Skin epidermis (tissue), 12 donors: Measurements from ENCODE around the gene CR1L.
"Not testable (repeated sequence)": the region's sequence is repeated elsewhere in the genome, so short reads cannot be mapped to it uniquely, and the experiment has no call there.

Experiments
- H3K27ac ChIP-seq, 21 experiments: fragments of 200-600 bp; sonication (generic) in 11 of 21; one replicate each; pipeline ENCODE4 v1.5.0; 2020; ENCODE audit warnings: mild to moderate bottlenecking in 3 of 21, inconsistent platforms in 2 of 21, moderate library complexity in 2 of 21
- H3K4me3 ChIP-seq, 7 experiments: fragments of 200-600 bp; sonication (generic) in 2 of 7; one replicate each; pipeline ENCODE4 v1.5.0; 2020; ENCODE audit warnings: inconsistent platforms in 2 of 7, mild to moderate bottlenecking in 2 of 7, moderate library complexity in 1 of 7

CR1L gene

DNA sequence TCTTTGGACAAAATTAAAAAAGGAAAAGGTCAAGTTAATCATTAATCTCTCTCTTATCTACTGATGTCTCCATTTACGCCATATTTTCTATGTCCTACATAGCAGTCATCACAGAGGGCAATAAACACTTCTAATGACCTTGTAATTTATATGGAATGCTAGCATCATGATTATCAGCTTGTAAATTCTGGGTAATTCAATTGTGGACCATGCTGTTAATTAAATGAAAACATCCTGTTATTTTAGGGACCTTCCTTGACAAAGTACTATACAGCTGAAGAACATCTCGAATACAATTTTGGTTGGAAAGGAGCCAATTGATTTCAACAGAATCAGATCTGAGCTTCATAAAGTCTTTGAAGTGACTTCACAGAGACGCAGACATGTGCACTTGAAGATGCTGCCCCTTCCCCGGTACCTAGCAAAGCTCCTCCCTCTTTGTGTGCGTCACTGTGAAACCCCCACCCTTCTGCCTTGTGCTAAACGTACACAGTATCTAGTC lies 93.3 kb downstream of the CR1L start:
- not testable (repeated sequence) for H3K4me3 ChIP-seq, H3K27ac ChIP-seq

DNA sequence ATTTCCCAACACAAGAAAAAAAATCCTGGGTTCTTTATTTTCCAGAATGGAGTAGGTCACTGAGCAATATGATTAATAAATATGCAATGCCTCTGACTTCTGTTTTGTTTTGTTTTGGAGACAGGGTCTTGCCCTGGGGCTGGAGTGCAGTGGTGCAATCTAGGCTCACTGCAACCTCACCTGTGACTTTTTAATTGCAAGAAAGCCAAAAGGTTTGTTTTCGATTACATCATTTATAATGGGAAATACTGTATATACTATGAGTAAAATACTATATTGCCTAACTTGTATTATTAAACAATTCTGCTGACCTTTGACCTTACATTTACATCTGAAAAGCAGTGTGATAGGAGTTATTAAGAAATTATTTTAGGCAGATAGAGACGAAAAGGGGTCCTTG lies 95.3 kb downstream of the CR1L start:
- no peak overlapping the region for H3K27ac ChIP-seq
- no peak overlapping the region for H3K4me3 ChIP-seq

DNA sequence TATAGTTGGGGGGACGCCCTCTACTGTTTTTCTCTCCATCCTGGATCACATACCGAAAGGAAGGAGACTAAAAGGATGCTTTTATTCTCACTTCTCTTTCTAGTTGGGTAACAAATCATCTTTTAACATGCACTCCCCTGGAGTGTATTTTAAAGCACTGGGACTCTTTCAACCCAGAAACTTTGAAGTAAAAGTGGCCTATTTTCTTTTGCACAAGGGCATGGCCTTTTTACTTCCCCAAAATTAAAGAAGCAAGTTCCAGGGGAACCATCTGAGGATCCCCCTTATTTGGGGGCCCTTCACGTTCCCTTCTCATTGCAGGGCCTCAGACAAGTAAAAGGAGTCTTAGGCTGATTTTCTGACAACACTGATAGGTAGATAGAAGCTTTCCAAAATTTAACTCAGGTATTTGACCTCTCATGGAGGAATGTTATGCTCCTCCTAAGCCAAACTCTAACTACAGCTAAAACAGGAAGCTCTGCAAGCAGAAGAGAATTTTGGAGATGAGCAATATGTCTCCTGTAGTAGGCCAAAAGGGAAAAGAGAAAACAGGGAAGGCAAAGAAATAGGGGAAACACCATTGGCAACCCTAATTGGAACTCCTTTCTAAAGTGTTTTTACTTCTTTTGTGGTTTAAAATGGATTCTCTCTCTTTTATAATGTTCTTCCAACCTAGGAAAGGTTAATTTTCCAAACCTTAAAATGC lies 98.1 kb downstream of the CR1L start:
- Histone ChIP-seq H3K27ac (no peak overlapping the region), H3K4me3 (no peak overlapping the region)

DNA sequence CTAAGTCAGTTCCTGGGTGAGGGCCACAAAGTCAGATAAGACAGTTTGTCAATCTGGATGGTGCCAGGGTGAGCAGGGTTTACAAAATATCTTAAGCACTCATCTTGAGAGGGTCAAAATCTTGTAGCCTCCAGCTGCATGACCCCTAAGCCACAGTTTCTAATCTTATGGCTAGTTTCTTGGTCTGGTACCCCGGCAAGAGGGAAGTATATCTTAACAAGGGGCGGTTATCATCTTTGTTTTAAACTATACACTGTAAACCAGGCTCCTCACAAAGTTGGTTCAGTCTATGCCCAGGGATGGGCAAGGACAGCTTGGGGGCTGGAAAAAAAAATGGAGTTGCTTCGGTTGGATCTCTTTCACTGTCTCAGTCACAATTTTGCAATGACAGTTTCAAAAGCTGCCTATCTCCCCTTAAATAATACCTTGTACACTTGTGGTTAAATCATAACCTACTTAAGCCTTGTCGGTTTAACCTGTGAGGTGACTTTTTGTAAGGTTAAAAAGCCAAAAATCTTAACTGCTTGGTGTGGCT lies 99.1 kb downstream of the CR1L start:
- Histone ChIP-seq H3K4me3 (no peak overlapping the region), H3K27ac (no peak overlapping the region)

DNA sequence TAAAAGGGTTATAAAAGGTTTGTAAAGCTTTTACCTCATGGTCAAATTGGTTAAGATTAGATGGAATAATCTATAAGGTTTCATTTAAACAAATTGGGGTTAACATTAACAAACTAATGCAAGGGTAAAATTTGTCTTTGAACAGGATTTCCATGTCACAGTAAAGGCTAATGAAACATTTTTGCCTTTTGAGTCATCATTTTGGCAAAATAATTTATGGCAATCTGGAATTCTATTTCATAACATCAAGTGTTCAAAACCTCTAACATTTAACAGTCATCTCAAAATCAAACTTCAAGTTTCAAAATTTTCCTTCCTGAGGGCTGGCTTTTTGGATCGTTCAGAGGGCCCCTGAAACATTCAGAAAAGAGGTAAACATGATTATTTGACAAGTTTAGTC lies 100.4 kb downstream of the CR1L start:
- Histone ChIP-seq H3K4me3 (no peak overlapping the region), H3K27ac (no peak overlapping the region)

DNA sequence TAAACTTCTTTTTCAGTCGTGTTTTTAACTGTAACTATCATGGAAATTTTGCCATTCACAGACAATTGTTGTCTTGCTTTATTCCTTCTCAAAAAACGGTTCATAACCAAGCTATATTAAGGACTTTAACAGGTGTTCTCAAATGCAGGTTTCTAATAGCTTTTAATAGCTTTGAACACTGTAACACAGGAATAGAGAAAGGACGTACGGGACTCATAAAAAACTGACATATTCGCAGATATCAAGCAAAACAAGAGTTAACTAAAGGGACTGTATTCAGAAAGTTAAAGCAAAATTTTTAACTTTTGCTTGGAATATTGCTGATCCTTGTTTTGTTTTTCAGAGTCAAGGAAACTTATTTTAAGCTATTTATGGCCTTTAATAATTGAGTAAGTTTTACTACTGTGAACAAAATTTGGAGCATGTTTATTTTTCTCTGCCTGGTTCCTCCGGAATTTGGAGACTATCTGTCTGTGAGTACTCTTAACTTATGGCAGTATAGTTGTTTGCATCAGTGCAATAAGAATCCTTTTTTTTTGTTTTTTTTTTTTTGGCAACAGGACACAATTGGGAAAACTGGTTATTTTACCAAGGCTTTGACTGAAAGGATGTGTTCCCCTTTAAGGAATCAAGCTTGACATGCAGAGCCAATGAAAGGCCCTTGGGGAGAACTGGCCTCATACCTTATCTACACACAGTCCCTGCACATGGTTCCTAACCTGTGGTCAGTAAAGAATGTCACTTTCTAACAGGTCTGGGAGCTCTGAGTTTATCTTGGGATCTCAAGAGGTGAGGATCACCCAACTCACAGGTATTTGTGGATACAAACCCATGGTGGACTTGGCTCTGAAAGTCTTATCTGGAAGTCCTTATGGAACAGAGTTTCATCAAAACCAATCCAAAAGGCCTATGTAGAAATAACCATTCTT lies 101.2 kb downstream of the CR1L start:
- H3K27ac ChIP-seq = no peak overlapping the region

DNA sequence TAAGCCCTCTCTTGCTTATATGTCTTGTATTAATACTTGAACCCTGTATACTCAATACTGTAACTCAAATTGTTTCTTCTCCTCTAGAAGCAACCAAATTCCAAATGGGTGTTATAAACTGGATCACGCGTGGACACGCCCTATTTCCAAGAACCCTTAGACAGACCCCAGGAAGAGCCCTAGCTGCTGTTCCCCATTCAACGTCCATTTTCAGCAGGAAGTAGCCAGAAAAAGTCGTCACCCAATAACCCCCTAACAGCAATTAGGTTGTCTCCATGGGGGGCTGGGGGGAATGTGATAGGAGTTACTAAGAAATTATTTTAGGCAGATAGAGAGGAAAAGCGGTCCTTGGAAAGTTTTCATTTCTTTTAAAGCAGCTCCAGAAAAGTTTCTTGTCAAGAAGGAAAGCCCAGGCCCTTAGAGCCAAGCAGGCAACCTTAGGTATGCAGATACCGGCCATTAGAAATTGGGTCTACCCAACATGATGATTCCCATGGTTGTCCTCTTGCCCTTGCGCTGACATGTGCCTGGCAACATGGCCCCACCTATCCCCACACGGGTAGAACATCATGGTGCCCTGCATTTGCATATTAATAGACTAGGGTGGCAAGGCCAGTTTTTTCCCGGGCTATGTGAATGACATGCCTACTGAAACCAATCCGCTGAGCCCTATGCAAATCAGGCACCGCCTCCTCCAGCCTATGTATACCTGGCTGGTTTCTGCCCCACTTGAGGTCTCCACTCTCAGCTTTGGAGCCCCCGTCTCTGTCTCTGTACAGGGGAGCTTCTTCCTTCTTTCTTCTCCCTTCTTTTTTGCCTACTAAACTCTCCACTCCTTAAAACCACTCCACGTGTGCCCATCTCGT lies 102.9 kb downstream of the CR1L start:
- no peak overlapping the region for H3K4me3 ChIP-seq
- H3K27ac ChIP-seq = no peak overlapping the region

More for the DNA sequence above, 101.2 kb downstream of the CR1L start:
- H3K4me3 ChIP-seq = no peak overlapping the region

DNA sequence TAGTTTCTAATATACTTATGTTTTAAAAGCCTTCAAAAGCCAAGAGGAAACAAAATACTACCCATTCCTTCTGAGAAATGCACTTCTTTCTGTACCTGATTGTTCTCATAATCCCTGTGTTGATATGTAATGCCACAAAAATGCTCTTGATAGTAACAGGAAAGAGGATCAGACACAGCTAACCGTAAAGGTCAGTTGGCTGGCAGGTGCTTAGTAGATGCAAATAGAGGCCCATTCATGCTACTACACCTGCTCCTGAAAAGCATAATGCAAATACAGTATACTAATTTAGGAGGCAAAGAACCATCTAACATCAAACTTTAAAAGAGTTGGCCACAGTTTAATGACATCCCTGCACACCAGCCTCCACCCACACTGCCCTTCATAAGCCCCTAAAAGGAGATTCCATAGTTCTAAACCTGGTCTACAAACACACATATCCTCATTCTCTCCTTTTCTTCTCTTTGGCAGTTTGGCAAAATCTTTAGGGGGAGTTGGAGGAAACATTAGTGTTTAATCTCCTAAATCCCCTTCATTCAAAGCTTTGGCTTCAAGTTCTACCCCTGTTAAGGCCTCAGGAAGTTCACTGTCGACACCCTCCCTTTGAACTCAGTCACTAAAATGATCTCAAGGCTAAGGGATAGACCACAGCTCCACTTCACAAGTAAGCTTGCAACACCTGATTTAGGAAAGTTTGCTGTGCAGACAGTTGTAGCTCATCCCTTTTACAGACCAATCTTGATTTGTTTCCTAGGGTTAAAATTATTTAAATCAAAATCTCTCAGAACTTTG lies 104.0 kb downstream of the CR1L start:
- Histone ChIP-seq H3K4me3 (no peak overlapping the region), H3K27ac (no peak overlapping the region)

DNA sequence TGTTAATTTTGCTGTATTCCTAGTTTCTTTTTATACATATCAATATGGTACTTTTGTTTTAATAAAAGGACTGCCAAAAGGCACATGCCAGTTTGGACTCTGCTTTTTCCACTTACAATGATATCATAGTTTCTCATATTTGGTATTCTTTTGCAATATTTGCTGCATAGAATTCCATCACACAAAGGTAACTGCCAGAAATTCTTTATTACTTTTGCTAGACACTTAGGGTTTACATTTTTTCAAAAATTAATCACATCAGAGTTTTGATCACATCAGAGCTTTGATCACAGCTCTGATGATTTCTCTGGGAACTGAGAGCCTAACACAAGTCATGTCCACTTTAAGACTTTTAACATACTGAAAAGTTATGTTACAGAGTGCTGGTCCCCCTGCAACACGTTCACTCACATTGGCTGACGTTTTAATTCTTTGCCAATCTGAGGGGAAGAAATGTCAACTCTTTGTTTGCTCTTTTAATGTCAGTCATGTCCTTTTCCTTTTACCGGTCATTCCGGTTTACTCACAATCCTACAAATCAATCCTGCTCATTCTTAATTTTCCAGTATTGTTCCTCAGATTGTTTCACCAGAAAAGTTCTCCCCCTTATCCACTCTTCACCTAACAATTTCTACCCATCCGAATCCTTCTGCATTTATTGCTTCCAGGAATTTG lies 105.8 kb downstream of the CR1L start:
- peak overlapping the region in 5 of 7 experiments; percentile 72 to 91 (median 88) for H3K4me3 ChIP-seq

DNA sequence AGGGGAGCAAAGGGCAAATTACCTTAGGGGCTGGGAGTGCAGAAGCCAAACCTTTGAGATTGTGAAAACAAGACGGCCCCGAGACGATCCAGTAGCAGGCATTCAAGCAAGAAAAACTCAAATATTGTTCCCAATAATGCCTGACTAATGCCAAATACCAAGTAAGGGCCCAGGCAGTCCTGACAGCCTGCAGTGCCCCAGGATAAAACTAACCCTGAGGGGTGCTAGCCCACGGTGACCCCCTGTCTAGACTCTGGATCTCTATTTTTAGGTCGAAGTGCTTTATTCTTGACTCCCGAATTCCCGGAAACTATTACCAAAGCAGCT lies 106.5 kb downstream of the CR1L start:
- peak overlapping the region; percentile 52 to 91 (median 88) for H3K4me3 ChIP-seq
- peak overlapping the region in 20 of 21 experiments; percentile 49 to 92 (median 88) for H3K27ac ChIP-seq

More for the DNA sequence above, 105.8 kb downstream of the CR1L start:
- H3K27ac ChIP-seq = peak overlapping the region in 19 of 21 experiments; percentile 49 to 92 (median 88)

DNA sequence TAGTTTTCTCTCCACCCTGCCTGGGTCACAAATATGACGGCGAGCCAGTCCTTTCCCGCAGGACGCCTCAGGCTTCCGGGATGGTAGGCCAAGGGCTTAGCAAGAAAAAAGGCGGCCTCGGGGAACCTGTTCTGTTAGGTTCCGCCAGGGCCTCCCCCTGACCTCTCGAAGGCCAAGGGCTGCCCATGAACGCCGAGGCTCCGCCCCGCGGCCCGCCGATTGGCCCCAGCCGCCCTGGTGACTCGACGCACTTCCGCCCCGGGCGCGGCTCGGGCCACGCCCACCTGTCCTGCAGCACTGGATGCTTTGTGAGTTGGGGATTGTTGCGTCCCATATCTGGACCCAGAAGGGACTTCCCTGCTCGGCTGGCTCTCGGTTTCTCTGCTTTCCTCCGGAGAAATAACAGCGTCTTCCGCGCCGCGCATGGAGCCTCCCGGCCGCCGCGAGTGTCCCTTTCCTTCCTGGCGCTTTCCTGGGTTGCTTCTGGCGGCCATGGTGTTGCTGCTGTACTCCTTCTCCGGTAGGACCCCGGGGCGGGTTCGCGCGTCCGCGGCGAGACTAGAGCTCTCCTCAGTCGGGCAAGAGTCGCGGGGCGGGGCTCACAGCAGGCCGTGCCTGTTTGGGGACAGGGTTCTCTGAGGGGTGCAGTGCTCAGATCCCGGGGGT lies 107.0 kb downstream of the CR1L start, which contains the start of gene CD46:
Gene CD46 (plus strand): TSS at position 265 of the 666 bp plus-strand sequence. CDS start 159 bp downstream, at position 424.
- peak within 1 kb of the TSS; percentile 45 to 92 (median 87) for H3K27ac ChIP-seq
- peak within 1 kb of the TSS; percentile 52 to 91 (median 88) for H3K4me3 ChIP-seq

DNA sequence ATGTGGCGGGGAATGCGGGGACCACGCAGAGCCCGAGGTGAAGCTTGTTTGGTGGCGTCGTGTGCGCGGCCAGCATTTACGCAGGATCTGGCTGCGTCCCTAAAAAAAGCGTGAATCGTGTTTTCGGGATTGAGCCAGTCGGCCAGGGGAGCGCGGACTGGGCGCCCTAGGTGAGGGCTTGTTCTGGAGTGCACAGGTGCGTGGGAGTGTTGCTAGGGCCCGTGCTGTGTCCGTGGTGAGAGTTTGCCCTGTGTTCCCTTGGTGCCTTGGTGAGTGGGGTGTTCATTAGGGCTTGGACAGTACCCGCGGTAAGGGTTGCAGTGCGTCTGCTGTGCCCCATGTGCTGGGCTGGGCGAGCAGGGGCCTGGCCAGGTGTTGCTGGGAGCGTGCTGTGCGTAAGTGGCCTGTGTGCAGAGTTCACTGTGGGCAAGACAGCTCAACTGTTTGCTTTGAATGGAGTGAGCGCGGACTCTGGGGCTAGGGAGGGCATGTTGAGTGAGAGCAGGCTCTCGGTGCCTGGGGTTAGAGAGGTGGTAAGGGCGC lies 107.6 kb downstream of the CR1L start:
- Histone ChIP-seq H3K27ac (peak overlapping the region; percentile 45 to 92 (median 87)), H3K4me3 (peak overlapping the region; percentile 52 to 91 (median 88))

DNA sequence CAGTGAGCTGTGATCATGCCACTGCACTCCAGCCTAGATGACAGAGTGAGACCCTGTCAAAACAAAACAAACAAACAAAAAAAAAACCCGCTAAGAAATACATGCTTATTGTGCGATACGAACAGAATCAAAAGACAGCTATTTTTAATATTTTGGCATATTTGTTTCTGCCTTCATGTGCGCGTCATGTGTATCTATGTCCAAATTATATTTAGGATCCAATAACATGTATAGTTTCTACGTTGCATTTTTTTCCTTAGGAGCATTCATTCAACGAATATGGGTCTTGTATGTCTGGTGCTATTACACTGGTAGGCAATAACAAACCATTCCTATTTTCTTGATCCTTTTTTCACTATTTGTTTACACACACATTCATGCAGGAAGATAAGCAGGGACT lies 108.7 kb downstream of the CR1L start:
- H3K4me3 ChIP-seq = peak overlapping the region in 2 of 7 experiments; percentile 72 to 89
- H3K27ac ChIP-seq = peak overlapping the region in 2 of 21 experiments; percentile 87 to 90

DNA sequence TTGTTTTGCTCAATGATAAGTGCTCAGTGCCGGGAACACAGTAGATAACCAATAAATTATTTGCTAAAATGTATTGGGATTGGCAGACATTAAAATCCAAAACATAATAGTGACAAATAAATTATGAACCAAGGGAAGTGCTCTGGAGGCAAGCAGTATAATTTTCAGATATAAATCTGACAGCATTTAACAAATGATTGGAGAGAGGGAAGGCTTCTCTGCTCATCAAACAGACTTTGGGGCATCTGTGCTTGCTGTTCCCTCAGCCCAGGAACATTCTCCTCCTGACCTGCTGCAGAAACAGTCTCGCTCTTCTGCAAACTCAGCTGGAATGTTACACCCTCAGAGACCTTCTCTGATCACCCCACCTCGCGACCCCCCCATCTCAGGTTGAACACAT lies 109.1 kb downstream of the CR1L start:
- H3K4me3 ChIP-seq = no peak overlapping the region
- no peak overlapping the region for H3K27ac ChIP-seq

DNA sequence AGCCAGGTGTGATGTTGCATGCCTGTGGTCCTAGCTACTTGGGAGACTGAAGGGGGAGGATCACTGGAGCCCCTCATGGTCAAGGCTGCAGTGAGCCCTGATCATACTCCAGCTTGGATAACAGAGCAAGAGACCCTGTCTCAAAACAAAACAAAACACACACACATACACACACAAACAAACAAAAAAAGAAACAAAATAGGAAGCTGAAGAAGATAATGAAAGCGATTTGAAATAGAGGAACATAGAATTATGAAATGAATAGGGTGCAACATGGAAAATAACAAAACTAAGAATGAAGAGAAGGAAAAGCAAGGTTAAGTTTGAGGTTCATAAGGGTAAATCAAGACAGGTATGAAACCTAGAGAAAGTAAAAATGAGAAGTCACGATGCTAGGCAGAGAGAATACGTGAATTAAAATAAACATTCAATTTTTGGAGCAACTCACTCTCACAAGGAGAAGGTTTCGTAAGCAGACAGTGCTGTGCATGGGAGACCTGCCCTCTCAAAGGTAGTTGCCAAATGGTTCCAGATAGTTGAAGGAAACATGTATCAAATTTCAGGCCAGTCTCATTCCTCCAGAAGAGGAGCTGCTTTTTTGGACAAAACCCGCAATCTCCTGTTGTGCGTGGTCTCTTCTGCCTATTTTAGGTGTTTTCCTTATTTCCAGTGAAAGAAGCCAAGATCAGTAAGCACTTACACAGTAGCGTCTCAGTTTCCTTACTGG lies 110.2 kb downstream of the CR1L start:
- no peak overlapping the region for H3K4me3 ChIP-seq
- no peak overlapping the region for H3K27ac ChIP-seq

DNA sequence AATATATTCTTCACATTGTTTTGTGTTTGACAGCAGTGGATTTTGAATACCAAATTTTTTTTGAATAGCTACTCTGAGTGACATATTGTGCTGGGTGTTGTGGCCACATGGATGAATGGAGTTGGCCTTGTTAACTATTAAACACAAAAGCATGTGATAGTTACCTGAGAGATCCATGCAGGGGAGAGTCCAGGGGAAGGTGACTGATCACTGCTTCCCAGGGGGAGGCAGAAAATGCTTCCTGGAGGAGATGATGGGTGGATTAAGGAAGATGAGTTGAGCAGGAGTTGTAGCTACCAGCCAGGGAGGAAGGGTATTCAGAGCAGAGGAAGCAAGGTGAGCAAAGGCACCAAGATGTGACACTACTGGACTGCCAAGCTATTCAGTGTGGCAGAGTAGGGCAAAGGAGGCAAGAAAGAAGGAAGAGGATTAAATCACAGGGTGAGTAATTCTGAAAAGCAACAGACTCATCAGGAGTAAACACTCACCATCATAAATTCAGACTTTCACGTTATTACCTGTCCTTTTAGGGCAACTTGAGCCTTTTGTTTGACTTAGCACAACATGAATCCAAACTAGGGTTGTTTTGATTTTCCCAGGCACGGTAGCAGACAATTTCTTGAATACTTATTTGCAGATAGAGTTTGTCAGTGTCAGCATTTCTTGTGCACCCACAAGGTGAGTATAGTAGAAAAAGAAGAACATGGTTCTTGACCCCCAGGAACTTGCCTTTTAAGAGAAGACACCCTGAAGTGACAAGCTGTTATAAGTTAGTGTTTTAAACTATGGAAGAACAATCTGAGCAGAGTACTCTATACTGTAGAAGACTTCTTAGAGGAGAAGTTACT lies 111.1 kb downstream of the CR1L start:
- H3K4me3 ChIP-seq = no peak overlapping the region

More for the DNA sequence above, 111.1 kb downstream of the CR1L start:
- no peak overlapping the region for H3K27ac ChIP-seq
